GM12865 (cell line): ENCODE data around the gene LZTS2.

Experiments used
- DNase-seq: peaks from one replicate; pipeline ENCODE4 v3.0.0; 2010; ENCODE audit warnings: low read depth
- H3K4me3 ChIP-seq: 2 replicates; pipeline ENCODE4 v1.5.1; 2011; ENCODE audit warnings: mild to moderate bottlenecking, low read depth, low read length, control low read depth
- CTCF ChIP-seq: IDR thresholded peaks from 2 replicates; pipeline ENCODE4 v1.5.1; 2011; ENCODE audit warnings: low read length, control low read depth, low read depth, inconsistent platforms; ENCODE audit not compliant: insufficient read depth; ENCODE audit errors: missing control alignments

LZTS2 gene

GRCh38 chr10:101015582-101015973 is 16.0 kb downstream of the LZTS2 start:
- no peak for DNase-seq
- TF ChIP-seq CTCF: no peak
- H3K4me3 ChIP-seq: no peak overlapping the region

DNA sequence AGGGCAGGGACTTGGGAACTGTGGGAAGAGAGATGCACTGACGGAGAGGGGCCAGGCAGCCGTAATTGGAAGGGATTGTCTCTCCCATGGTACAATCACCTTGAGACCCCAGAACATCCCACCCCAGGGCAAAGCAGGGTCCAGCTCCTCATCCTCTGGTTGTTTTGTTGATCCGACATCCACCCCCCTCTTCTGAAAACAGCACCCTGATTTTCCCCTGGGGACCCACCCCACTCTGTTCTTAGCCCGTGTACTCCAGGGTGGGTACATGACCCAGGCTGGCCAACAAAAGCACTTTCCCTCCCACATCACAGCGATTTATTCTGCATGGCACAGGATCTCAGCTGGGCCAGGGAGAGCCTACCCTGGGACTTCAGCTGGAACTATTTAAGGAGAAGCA is 17.2 kb downstream of the LZTS2 start:
- no peak overlapping the region for H3K4me3 ChIP-seq
- TF ChIP-seq CTCF: no peak
- DNase-seq: no peak

GRCh38 chr10:101018118-101018599 is 18.6 kb downstream of the LZTS2 start:
- DNase-seq: no peak
- H3K4me3 ChIP-seq: no peak overlapping the region
- no peak for TF ChIP-seq CTCF

DNA sequence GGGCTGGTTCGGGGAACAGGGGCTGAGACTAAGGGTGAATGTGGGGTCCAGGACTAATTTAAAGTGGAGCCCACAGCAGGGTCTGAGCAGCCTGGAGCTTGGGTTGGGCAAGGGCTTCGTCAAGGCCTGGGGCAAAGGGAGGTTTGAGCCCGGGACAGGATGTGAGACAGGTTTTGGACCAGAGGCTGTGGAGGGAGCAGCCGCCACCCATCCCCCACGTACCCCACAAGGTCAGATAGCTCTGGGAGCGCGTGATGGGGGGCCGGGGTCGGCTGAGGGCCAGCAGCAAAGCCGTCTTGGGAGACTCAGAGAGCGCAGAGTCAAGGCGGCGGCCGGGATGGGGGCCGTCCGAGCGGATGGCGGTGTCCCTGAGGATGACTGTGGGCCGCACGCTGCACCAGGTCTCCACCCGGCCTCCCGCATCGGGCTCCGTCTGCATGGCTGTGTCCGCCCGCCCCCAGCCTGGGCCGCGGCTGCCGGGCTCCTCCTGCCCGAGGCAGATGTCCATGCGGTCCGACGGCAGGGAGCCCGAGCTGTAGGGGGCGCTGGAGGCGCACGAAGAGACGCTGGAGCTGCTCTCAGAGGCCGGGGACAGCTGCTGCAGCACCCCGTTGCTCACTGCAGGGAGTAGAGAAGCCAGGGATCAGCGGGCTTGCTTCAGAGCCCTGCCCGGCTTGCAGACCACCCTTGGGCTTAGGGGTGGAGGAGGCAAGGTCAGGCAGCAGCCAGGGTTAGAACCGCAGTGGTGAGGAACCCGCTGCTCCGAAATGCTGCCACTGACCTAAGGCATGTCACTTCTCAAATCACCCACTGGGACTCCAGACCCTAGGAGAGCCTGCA is 19.2 kb downstream of the LZTS2 start:
- peak; percentile 67 for DNase-seq
- no peak overlapping the region for H3K4me3 ChIP-seq
- TF ChIP-seq CTCF: peak; percentile 75

DNA sequence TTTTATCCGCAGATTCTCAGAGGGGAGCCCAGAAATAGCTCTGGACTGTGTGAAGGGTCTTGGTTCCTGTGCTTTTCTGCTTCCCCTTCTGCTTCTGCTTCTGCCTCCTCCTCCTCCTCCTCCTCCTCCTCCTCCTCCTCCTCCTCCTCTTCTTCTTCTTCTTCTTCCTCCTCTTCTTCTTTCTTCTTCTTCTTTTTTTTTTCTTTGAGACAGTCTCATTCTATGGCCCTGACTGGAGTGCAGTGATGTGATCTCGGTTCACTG is 19.8 kb downstream of the LZTS2 start:
- TF ChIP-seq CTCF: no peak
- no peak overlapping the region for H3K4me3 ChIP-seq
- DNase-seq: no peak

DNA sequence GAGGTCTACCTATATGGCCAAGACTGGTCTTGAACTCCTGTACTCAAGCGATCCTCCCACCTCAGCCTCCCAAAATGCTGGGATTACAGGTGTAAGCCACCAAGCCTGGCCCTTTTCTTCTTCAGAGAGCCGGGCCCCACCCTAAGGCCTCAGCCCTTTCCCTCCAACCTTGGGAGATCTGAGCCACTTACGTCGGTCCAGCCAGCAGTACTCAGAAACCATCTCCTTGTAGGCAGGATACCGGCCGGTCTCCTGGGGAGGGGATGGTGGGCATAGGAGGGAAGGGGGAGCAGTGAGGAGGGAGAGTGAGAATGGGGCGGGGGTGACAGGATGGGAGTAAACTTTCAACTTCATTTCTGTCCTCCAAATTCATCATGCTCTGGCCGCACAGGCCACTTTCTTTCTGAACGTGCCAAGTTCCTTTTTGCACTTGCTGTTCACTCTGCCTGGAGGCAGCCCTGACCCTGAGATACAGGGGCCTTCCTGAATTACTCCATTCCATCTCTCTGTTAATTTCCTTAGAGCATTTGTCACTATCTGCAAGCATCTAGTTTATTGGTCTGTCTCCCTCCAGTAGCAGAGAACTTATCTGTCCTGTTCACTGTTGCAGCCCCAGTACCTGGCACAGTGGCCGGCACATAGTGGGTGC is 20.9 kb downstream of the LZTS2 start:
- TF ChIP-seq CTCF: no peak
- H3K4me3 ChIP-seq: no peak overlapping the region
- no peak for DNase-seq
